Progenitor cell of endocrine pancreas (in vitro differentiated cells): ENCODE results near the gene PTPN14. TPM values are rescaled to one million over a fixed set of nuclear protein-coding genes. Genes with fewer than 3 reads are reported as not detected.

Experiments
- DNase-seq: peaks from one replicate; pipeline ENCODE4 v3.0.0; 2021; ENCODE audit warnings: low spot score; ENCODE audit not compliant: unreplicated experiment
- H3K27ac Mint-ChIP-seq: 2 replicates; pipeline ENCODE4 v1.8.0; 2021; ENCODE audit warnings: mild to moderate bottlenecking, moderate library complexity, mixed read lengths
- H3K27me3 Mint-ChIP-seq: 2 replicates; pipeline ENCODE4 v1.8.0; 2021; ENCODE audit warnings: mixed read lengths
- H3K36me3 Mint-ChIP-seq: 2 replicates; pipeline ENCODE4 v1.8.0; 2022; ENCODE audit warnings: mixed read lengths; ENCODE audit not compliant: insufficient read depth
- H3K4me1 Mint-ChIP-seq: 2 replicates; pipeline ENCODE4 v1.8.0; 2021; ENCODE audit warnings: low read depth, mixed read lengths
- H3K4me3 Mint-ChIP-seq: 2 replicates; pipeline ENCODE4 v1.8.0; 2021; ENCODE audit warnings: low read depth, mild to moderate bottlenecking, moderate library complexity, mixed read lengths
- H3K9me3 Mint-ChIP-seq: 2 replicates; pipeline ENCODE4 v1.8.0; 2021; ENCODE audit warnings: low read depth, mixed read lengths
- CTCF ChIP-seq: fragments of 200-600 bp; sonication (generic); IDR thresholded peaks from one replicate; pipeline ENCODE4 v1.5.0; 2021; ENCODE audit warnings: antibody characterized with exemption, mild to moderate bottlenecking; ENCODE audit not compliant: unreplicated experiment
- total RNA-seq: library from RNA; stranded (reverse); gene quantifications from 2 replicates; pipeline ENCODE4 v1.2.1, GENCODE V29; 2021

The PTPN14 gene
- total RNA-seq, 1 donor from 2014 or later, result 37.0 TPM

GRCh38 chr1:214545293-214545692 is 6.1 kb downstream of the PTPN14 start:
- H3K27me3 Mint-ChIP-seq, result no peaks in the 10 kb centered on the region
- no peak overlapping the region for H3K27ac Mint-ChIP-seq
- no peaks in the 10 kb centered on the region for H3K9me3 Mint-ChIP-seq
- no peaks in the 10 kb centered on the region for H3K36me3 Mint-ChIP-seq
- DNase-seq, result no peak
- no peak for TF ChIP-seq CTCF
- peaks cover 46% of the 10 kb centered on the region for H3K4me1 Mint-ChIP-seq
- no peak overlapping the region for H3K4me3 Mint-ChIP-seq

DNA sequence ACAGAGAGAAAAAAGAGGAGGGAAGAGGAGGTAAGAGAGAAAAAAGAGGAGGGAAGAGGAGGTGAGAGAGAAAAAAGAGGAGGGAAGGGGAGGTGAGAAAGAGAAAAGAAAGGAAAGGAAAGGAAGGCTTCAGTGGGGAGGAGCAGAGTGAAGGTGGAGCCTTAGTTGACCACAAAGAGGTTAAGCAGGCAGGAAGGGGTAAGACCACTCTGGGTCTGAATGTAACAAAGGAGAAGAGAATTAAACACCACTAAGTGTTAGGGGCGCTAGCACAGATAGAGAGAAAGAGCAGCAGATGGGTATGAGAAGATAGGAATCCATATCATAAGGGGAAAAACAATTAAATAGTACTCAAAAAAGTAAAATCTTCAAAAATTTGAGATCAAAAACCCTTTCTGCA is 6.6 kb downstream of the PTPN14 start:
- Mint-ChIP-seq H3K27me3 (no peaks in the 10 kb centered on the region), H3K4me3 (no peak overlapping the region), H3K27ac (no peak overlapping the region), H3K36me3 (no peaks in the 10 kb centered on the region), H3K4me1 (peaks cover 42% of the 10 kb centered on the region), H3K9me3 (no peaks in the 10 kb centered on the region)
- TF ChIP-seq CTCF, result no peak
- DNase-seq, result no peak

DNA sequence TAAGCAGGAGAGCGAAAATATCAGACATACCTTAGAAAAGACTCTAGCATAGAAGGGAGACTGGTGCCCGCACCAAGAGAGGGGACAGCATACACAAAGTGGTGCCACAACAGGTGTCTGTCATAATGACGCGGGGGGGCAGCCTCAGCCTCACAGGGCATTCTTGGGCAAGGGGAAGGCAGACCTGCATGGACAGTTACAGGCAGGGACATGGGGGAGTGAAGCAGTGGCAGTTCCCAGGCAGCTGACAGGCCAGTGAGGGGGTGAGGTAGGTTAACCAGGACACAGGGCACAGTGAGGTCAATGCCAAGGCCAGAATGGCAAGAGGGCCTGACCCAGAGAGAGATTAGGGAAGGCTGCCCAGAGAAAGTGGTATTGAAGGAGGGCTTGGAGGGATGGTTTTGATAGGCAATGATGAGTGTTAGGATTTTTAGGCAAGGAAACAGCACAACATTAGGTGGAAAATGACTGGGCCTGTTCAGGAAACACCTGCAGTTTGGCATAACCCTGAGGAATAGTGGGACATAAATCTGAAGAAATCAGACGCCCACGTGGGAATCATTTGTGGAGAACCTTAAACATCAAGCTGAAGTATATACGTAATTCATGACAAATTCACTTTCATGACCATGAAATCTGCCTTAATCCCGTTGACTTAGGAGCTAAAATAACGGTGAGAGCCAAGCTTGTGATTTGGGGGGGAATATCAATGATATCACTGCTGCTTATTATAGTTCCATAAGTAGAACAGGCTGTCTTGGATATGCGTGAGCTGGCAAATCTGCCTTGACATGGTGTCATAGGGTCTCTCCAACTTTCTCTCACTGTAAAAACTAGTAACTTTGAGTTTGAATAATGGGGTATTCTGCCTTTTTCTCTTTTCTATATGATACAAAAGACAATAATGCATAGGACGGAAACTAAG is 8.9 kb downstream of the PTPN14 start:
- H3K36me3 Mint-ChIP-seq, result no peaks in the 10 kb centered on the region
- no peak for DNase-seq
- H3K27me3 Mint-ChIP-seq, result no peaks in the 10 kb centered on the region
- no peak for TF ChIP-seq CTCF
- H3K4me1 Mint-ChIP-seq, result peaks cover 31% of the 10 kb centered on the region
- no peaks in the 10 kb centered on the region for H3K9me3 Mint-ChIP-seq
- no peak overlapping the region for H3K27ac Mint-ChIP-seq
- no peak overlapping the region for H3K4me3 Mint-ChIP-seq

- no peak for DNase-seq
- no peak overlapping the region for H3K27ac Mint-ChIP-seq
- no peak overlapping the region for H3K4me3 Mint-ChIP-seq
- peaks cover 25% of the 10 kb centered on the region for H3K4me1 Mint-ChIP-seq
- H3K27me3 Mint-ChIP-seq, result no peaks in the 10 kb centered on the region
- H3K36me3 Mint-ChIP-seq, result no peaks in the 10 kb centered on the region
- no peak for TF ChIP-seq CTCF
- H3K9me3 Mint-ChIP-seq, result no peaks in the 10 kb centered on the region
Measured at GRCh38 chr1:214541693-214542092, 9.7 kb downstream of the PTPN14 start.

- no peaks in the 10 kb centered on the region for H3K9me3 Mint-ChIP-seq
- peak overlapping the region; percentile 5 for H3K27ac Mint-ChIP-seq
- peaks cover 20% of the 10 kb centered on the region for H3K4me1 Mint-ChIP-seq
- no peak for DNase-seq
- no peak for TF ChIP-seq CTCF
- H3K4me3 Mint-ChIP-seq, result no peak overlapping the region
- H3K27me3 Mint-ChIP-seq, result no peaks in the 10 kb centered on the region
- no peaks in the 10 kb centered on the region for H3K36me3 Mint-ChIP-seq
Measured at GRCh38 chr1:214541206-214541605, 10.2 kb downstream of the PTPN14 start.
